ENCODE measurements around the gene NISCH.

The NISCH gene

GRCh38 chr3:52446631-52447511 lies 8.5 kb upstream of the NISCH start:
- Histone ChIP-seq H3K9me3 (ENCODE audit: control insufficient read depth, insufficient read depth, low read length) (no peaks in the 10 kb centered on the region), H3K79me2 (ENCODE audit: control insufficient read depth, low read length) (no peaks in the 10 kb centered on the region), H3K27ac (ENCODE audit: low read depth, low read length) (no peak overlapping the region), H3F3A (ENCODE audit: control insufficient read depth, insufficient read depth) (no peaks in the 10 kb centered on the region), H3K9me2 (replicated peaks; ENCODE audit: control insufficient read depth, low read length) (no peaks in the 10 kb centered on the region), H3K27me3 (ENCODE audit: control insufficient read depth, low read length) (0 out of 2 replicates have a peak, but pooled peaks cover 4% of the 10 kb centered on the region), H3K36me3 (ENCODE audit: control insufficient read depth, low read length) (no peaks in the 10 kb centered on the region), H3K4me3 (ENCODE audit: low read length) (no peak overlapping the region), H4K20me1 (ENCODE audit: control insufficient read depth, insufficient read depth, low read depth, low read length) (no peaks in the 10 kb centered on the region), H3K4me1 (ENCODE audit: control insufficient read depth, low read length) (peaks cover 4% of the 10 kb centered on the region; the same call in 1 of the 2 replicates), H3K4me2 (ENCODE audit: low read length) (no peak overlapping the region)
- TF ChIP-seq EZH2phosphoT487 (IDR thresholded peaks at IDR 0.05; ENCODE audit: borderline replicate concordance, low read length) (no peak), CTCF (IDR thresholded peaks at IDR 0.05; ENCODE audit: low read depth, low read length, poor library complexity, severe bottlenecking) (peak; percentile 99)

GRCh38 chr3:52447512-52448355 lies 7.7 kb upstream of the NISCH start:
- H3K9me2 ChIP-seq (replicated peaks; ENCODE audit: control insufficient read depth, low read length), result no peaks in the 10 kb centered on the region
- H3K4me2 ChIP-seq (ENCODE audit: low read length), result no peak overlapping the region
- H3K4me3 ChIP-seq (ENCODE audit: low read length), result no peak overlapping the region
- H3K4me1 ChIP-seq (ENCODE audit: control insufficient read depth, low read length), result peaks cover 4% of the 10 kb centered on the region; the same call in 1 of the 2 replicates
- TF ChIP-seq CTCF (IDR thresholded peaks at IDR 0.05; ENCODE audit: low read depth, low read length, poor library complexity, severe bottlenecking), result no peak
- no peak for TF ChIP-seq EZH2phosphoT487 (IDR thresholded peaks at IDR 0.05; ENCODE audit: borderline replicate concordance, low read length)
- no peak overlapping the region for H3K27ac ChIP-seq (ENCODE audit: low read depth, low read length)
- H3K79me2 ChIP-seq (ENCODE audit: control insufficient read depth, low read length), result no peaks in the 10 kb centered on the region
- no peaks in the 10 kb centered on the region for H4K20me1 ChIP-seq (ENCODE audit: control insufficient read depth, insufficient read depth, low read depth, low read length)
- 0 out of 2 replicates have a peak, but pooled peaks cover 4% of the 10 kb centered on the region for H3K27me3 ChIP-seq (ENCODE audit: control insufficient read depth, low read length)
- no peaks in the 10 kb centered on the region for H3K9me3 ChIP-seq (ENCODE audit: control insufficient read depth, insufficient read depth, low read length)
- H3K36me3 ChIP-seq (ENCODE audit: control insufficient read depth, low read length), result no peaks in the 10 kb centered on the region
- H3F3A ChIP-seq (ENCODE audit: control insufficient read depth, insufficient read depth), result no peaks in the 10 kb centered on the region

- Histone ChIP-seq H3K4me3 (ENCODE audit: low read length) (no peak overlapping the region), H3K4me1 (ENCODE audit: control insufficient read depth, low read length) (peaks cover 9% of the 10 kb centered on the region), H3K27ac (ENCODE audit: low read depth, low read length) (no peak overlapping the region), H3K9me3 (ENCODE audit: control insufficient read depth, insufficient read depth, low read length) (no peaks in the 10 kb centered on the region), H4K20me1 (ENCODE audit: control insufficient read depth, insufficient read depth, low read depth, low read length) (no peaks in the 10 kb centered on the region), H3K4me2 (ENCODE audit: low read length) (no peak overlapping the region), H3K79me2 (ENCODE audit: control insufficient read depth, low read length) (peaks cover 9% of the 10 kb centered on the region), H3K27me3 (ENCODE audit: control insufficient read depth, low read length) (no peaks in the 10 kb centered on the region), H3K36me3 (ENCODE audit: control insufficient read depth, low read length) (peaks cover 2% of the 10 kb centered on the region), H3K9me2 (replicated peaks; ENCODE audit: control insufficient read depth, low read length) (no peaks in the 10 kb centered on the region), H3F3A (ENCODE audit: control insufficient read depth, insufficient read depth) (no peaks in the 10 kb centered on the region)
- TF ChIP-seq CTCF (IDR thresholded peaks at IDR 0.05; ENCODE audit: low read depth, low read length, poor library complexity, severe bottlenecking), result no peak
- no peak for TF ChIP-seq EZH2phosphoT487 (IDR thresholded peaks at IDR 0.05; ENCODE audit: borderline replicate concordance, low read length)
These were observed 4.7 kb upstream of the NISCH start for GRCh38 chr3:52450489-52451236.

Measured in DOHH2 (cell line).